Fibroblast of skin of scalp (primary cell): ENCODE results near the gene TMEM198.

ENCODE experiments used
- DNase-seq: peaks from one replicate; pipeline ENCODE4 v3.0.0-alpha.2; 2013

TMEM198 gene

DNA sequence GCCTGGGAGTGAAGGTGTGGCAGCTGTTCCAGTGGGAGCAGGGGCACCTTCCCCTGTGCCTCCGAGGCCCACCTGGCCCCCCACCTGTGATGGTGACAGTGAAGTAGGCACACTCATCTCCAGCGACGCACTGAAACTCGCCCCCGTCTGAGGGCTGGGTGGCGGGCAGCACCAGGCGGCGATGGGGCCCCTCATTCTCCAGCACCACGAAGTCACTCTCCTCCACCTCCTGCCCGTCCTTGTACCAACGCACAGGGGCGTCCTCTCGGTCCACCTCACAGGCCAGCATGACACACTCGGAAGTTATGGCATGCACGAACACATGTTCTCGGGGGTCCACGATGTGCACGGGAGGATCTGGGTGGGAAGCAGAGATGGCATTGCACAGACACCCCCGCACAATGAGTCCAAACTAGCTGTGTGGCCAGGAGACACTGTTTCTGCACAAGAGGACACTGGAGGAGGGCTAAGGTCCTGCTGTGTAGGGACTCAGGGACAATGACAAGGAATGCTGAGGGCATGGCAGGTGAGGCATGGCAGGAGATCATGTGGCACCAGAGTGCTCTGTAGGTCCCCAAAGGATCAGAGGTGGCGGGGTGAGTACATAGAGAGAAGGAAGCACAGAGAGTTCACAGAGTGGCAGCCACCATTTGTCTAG, 19.6 kb downstream of the TMEM198 start:
- no peak for DNase-seq

DNA sequence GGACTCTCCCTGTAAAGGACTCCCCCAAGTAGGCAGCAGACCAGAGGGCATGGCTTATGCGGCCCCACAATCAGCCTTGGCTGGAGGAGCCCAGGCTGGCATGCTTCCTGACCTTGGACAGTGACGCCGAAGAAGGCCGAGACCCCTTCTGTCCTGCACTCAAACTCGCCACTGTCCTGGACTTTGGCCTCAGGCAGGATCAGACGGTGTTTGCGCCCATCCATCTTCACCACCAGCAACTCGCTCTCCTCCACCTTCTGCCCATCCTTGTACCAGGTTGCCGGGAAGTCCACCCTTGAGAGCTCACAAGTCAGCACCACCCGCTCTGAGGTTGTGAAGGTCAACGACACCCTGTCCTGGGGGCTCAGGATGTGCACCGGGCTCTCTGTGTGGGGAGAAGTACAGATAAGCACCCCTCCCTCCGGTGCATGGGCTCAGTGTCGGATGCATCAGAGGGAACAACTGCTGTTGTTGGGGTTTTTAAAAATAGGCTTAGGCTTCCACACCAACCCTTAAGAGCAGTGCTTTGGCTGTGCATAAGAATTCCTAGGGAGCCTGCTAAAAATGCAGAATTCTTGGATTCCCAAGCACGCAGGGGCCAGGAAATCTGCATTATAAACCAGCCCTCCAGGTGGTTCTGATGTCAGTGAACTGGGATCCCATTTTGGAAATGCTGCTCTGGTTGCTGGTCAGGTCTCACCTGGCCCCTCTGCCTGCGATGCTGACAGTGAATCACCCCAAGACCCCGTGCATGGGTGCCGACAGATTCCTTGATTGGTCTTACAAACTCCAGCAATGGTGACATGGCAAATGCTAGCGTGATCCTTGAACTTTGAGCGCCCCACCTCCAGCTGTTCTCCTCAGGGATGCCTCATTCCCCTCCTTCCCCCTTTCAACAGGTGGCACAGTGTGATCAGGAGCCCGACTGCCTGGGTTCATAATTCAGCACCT, 21.6 kb downstream of the TMEM198 start:
- DNase-seq = no peak

DNA sequence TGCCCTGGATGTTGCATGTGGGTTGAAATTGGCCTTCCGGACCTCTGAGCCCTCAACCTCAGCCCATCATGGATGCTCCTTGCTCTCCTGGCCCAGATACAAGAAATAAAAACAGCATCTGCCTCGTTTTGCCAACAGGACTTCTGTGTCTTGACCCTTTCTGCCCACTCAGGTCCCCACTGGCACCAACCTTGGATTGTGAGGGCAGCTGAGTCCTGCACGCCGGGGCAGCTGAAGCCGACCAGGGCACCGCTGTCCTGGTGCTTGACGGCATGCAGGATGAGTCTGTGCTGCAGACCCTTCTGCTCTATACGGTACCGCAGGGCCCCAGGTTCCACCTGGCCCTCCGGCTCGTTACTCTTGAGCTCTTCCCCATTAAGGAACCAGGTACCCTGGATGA, 22.8 kb downstream of the TMEM198 start:
- no peak for DNase-seq

DNA sequence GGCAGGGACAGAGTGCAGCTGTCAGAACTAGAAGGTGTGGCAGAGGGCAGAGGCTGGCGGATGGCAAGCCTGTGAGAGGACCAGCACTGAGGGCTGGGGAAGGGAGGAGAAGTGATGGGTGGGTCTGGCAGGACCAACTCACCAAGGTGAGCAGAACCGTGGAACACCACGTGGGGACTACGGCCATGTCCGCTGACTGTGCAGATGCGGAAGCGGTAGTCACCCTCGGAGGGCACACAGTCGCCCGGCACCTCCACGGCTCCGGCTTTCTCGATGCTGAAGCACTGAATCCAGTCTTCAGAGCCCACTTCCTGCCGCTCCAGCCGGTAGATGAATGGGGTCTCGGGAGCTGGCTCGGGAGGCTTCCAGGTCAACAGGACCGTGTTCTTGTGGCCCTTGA, 23.3 kb downstream of the TMEM198 start:
- DNase-seq = no peak

DNA sequence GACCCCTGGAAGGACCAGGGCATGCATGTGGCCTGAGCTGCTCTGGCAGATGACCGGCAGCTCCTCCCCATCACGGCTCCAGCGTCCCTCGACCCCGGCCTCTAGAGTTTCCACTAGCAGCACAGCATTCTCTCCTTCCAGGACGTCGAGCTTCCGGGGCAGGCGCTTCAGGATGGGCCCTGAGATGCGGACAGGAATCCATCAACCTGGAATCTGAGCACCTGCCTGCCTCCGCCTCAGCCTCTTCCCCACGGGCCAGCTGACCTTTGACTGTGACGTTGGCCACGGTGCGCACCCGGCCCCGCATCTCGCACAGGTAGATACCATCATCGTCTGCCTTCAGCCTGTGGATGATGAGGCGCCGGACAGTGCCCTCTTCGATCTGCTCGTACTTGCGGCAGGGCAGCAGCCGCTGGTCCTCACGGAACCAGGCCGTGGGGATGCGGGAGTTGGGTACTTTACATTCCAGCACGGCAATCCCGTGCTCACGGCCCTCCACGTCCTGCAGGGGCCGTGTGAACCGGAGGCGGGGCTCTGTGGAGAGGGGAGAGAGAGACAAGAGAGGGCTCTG, 24.0 kb downstream of the TMEM198 start:
- DNase-seq = no peak

DNA sequence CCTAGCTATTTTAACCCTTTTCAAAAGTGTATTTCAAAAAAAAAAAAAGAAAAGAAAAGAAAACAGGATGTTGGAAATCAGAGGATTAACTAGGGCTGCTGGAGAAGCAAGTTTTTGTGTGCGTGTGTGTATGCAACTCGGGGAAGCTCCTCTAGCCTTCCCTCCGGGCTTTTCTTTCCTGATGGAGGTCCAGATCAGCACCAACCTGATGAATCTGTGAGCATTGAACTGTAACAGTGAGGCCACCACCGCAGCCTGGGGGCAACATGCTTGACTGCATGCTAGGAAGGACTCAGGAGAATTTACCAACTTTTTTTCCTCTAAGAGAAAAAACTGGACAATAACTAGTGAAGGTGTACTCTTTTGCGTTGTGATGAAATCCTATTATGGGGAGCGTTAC, 25.2 kb downstream of the TMEM198 start:
- no peak for DNase-seq

DNA sequence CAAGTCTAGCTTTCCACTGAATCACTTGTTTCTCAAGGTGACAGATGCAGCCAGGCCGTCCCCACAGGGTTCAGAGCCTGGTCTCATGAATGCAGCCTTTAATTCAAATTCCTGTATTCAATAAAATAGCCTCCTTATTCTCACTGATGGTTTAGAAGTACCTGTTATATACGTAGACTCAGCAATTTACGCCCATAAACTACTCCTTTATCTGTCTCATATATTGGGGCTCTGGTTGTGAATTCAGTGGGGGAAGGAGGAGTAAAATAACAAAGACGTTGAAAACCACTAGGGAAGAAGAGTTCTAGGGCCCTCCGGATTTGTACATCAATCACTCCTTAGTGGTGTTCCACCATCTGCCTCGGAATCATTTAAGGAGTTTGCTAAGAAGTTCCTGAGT, 25.8 kb downstream of the TMEM198 start:
- DNase-seq = no peak

DNA sequence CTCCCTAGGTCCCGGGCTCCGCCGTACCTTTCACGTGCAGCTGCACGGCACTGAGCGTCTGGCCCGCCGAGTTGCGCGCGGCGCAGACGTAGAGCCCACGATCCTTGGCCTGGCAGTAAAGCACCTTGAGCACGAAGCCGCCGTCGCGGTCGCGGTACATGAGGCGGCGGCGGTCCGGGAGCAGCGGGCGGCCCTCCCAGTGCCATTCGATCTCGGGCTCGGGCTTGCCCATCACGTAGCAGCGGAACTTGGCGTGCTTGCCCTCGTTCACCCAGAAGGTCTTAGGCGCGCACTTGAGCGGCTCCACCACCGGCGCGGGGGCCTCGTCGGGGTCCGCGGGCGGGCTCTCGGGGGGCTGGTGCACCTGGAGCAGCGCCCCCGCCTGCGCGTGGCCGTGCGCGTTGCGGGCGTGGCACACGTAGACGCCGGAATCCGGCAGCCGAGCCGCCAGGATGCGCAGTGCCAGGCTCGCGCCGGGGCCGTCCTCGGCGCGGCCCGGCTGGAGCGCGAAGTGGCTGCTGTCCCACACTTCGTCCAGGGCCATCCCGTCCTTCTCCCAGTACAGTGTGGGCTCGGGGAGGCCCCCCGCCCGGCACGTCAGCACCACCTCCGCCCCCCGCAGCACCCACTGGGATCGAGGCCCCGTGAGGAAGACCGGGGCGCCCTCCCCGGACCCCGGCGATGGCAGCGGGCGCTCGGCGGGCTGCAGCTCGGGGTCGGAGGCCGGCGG, 26.5 kb downstream of the TMEM198 start:
- peak; percentile 33 for DNase-seq

DNA sequence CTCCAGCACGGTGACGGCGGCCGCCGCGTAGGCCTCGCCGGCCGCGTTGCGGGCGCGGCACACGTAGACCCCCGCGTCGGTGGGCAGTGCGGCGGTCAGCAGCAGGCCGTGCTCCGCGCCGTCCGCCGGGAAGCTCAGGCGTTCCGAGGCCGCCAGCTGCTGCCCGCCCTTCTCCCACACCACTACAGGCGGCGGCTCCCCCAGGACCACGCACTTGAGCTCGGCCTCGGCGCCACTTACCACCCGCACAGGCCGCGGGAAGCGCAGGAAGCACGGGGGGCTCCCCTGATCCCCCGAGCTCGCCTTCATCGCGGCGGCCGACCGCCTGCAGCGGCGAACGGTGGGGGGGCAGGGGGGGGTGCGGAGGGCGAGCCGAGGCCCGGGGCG, 27.1 kb downstream of the TMEM198 start:
- no peak for DNase-seq

DNA sequence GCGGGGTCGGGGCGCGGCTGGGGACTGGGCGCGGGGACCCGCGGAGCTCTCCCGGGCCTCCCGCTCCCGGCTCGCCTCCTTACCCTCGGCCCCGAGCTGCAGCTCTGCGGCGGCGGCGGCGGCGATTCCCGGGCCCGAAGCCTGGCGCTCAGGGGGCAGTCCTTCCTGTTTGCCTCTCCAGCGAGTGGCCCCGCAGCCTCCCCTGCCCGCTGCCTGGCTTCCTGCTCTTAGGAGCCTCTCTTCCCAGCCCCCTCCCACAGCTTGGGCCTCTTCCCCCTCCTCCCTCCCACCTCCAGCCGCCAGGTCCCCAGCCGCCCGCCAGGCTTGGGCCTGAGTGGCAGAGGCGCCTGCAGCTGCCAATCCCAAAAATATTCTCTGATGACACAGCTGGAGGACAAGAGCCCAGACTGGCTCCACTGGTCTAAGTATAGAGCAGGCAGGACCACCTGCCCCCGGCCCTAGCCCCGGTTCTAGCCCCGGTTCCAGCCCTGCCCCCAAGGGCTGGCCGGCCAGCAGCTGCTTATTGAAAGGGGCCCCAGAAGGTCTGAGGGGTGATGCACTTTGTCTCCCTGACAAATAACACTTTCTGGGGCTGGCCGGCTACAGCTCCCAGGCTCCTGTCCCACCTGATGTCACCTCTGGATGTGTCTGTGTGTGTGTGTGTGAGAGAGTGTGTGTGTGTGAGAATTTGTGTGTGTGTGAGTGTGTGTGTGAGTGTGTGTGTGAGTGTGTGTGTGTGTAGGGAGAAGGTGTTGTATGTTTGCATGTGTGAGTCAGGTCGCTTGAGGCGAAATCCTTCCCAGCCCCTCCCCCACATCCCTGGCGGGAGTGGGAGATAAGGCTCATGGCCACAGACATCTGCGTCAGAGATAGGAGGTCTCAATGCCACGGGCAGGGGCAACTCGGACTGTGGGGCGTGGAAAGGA, 27.7 kb downstream of the TMEM198 start, which contains the start of gene OBSL1:
OBSL1 (minus strand) TSS at position 229 of the 926 bp plus-strand sequence. CDS start 307 bp downstream, outside the sequence.
- peak; percentile 82 for DNase-seq

DNA sequence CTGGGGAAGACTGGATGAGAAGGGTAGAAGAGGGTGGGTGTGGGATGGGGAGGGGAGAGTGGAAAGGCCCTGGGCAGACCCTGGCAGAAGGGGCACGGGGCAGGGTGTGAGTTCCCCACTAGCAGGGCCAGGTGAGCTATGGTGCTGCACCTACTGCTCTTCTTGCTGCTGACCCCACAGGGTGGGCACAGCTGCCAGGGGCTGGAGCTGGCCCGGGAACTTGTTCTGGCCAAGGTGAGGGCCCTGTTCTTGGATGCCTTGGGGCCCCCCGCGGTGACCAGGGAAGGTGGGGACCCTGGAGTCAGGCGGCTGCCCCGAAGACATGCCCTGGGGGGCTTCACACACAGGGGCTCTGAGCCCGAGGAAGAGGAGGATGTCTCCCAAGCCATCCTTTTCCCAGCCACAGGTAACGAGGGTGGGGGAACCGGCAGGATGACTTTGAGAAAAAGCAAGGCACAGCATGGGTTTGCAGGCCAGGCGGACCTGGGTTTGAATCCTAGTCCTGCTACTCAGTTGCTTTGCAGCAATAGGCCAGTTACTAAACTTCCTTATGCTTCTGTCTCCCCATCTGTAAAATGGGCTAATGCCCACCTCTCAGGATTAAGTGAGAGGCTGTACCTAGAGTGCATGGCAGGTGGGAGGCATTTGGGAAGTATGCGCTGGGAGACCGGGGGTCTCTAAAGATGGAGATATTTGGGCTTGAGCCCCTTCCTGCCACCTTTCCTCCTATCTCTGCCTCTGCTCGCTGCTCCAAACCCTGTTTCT, 28.6 kb downstream of the TMEM198 start, which contains the start of gene INHA:
INHA (plus strand) TSS at position 74 of the 765 bp plus-strand sequence; CDS start at position 139, 65 bp downstream.
- no peak for DNase-seq

DNA sequence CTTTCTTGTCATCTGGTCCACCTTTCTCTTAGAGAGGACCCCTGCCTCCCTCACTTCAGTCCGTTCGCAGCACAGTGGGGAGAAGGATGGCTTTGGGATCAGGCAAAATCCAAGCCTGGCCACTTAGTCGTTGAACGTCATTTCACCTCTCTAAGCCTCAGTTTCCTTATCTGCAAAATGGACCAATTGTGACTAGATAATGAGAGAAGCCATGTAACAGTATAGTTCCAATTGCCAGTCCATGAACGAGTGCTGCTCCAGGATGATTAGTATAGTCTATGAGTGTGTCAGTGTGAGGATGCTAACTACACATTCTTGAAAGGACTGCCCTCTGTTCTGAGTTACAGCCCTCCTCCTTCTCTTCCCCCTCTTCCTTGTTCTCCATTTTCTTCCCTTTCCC, 29.3 kb downstream of the TMEM198 start:
- no peak for DNase-seq

DNA sequence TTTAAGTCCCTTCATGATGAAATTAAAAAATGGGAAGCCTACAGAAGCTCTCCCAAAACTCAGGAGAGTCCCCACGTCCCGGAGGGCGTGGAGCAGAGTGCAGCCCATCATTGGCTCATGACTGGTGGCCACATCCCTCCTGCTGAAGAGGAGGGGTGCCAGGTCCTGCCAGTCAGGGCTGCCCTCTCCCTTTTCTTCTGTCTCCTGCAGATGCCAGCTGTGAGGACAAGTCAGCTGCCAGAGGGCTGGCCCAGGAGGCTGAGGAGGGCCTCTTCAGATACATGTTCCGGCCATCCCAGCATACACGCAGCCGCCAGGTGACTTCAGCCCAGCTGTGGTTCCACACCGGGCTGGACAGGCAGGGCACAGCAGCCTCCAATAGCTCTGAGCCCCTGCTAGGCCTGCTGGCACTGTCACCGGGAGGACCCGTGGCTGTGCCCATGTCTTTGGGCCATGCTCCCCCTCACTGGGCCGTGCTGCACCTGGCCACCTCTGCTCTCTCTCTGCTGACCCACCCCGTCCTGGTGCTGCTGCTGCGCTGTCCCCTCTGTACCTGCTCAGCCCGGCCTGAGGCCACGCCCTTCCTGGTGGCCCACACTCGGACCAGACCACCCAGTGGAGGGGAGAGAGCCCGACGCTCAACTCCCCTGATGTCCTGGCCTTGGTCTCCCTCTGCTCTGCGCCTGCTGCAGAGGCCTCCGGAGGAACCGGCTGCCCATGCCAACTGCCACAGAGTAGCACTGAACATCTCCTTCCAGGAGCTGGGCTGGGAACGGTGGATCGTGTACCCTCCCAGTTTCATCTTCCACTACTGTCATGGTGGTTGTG, 30.9 kb downstream of the TMEM198 start:
- DNase-seq = no peak

DNA sequence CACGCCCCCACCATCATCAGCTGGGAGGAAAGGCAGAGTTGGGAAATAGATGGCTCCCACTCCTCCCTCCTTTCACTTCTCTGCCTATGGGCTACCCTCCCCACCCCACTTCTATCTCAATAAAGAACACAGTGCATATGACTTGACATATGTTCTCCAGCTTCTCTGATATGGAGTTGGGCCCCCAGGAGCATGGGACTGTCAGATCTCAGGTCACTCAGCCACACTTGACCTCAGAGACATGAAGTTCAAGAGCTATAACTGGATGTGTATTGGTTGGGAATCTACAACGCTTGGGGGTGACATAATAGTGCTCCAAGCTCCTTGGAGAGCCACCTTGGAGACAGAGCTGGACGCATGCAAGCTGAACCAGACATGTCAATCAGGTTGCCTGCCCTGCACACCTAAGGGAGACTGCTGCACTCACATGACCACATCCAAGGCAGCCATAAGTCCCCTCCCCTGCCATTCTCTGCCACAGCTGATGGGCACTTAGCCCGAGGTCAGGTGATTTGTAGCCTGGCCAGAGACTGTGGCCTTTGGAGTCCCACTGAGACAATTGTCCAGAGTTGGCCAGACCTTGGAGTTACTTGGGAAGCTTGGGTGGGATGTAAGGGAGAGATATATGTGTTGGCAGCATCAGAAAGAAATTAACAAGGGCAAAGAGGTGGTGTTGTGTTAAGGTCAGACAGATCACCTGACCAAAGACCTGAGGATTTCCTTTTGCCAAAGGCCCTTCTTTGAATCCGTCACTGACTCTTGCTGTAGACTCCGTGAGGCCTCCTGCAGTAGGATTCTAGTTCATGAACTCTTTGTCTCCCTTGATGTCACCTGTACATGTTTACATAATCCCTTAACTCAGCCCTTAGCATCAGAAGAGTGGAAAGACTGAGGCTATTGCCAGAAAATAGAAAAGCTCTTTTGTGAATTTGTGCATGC, 32.0 kb downstream of the TMEM198 start:
- DNase-seq = no peak

DNA sequence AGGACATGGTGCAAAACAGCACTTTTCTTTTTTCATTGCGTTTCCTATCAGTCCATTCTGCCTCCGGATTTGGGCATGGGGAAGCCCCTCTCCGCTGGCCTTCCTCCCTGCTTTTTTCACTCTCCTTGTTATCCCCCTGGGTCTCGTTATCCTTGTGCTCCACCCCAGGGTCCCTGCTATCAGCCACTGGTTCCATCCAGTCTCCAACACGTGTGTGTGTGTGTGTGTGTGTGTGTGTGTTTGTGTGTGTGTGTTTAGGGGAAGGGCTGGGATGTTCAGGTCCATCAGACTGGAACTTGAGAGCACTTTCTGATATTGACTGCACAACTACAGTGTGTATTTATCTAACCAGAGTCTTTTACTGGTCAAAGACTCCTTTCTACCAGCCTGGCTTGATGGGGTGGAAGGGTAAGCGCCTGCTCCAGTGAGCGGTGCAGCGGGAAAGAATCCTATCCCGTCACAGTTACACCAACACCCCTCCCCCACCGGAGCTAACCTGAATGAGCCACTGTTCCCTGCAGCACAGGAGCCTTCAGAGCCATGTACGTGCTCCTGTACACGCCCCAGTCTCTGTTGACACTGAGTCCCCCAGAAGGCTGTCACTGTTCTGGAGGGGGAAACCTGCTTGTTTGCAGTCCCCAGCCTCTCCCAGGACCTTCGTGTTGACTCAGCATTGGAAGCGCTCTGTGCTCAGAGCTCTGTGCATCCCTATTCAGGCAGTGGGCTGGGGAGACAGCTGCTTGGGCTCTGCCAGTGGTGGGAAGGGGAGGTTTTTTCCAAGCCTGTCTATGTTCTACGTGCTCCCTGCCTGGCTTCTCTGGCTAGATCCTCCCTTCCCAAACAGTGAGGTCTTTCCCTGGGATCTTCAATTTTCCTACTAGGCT, 32.9 kb downstream of the TMEM198 start:
- no peak for DNase-seq

DNA sequence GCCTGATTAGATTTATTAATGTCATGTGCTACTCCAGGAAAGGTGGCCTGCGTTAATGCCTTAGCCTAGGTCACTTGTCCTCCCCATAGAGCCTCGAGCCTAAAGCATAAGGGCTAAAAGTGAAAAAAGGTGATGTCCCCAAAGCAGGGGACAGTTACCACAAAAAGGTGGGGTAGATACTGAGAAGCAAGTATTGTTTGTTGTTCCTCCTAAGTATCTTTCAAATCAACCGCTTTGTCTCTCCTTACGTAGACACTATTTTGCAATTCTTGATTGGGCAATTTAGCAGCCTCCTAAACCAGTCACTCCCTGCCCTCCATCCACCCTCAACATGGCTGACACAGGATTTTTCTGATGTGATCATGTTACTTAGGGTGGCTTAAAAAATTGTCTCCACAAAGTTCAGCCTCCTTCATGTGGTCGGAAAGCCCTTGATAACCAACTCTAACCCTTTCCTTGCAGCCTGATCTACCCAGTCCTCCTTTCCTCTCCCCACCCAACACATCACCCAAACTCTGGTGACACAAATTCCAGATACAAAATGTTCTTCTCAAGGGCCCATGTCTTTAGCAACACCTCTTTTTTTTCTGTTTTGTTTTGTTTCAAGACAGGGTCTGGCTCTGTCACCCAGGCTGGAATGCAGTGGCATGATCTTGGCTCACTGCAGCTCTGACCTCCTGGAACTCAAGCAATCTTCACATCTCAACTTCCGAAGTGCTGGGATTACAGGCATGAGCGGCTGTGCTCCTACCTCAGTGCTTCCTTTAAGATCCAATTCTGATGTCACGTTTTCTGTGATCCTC, 35.2 kb downstream of the TMEM198 start:
- no peak for DNase-seq

DNA sequence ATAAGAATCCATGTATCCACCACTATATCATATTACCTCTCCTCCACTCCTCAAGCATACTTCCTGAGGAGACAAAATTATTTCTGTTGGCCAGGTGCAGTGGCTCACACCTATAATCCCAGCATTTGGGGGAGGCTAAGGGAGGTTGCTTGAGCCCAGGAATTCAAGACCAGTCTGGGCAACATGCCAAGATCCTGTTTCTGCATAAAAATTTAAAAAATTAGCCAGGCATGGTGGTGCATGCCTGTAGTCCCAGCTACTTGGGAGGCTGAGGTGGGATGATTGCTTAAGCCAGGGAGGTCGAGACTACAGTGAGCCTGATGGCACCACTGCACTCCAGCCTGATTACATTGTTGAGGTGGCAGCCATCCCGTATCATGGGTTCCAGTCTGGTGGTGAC, 37.5 kb downstream of the TMEM198 start:
- no peak for DNase-seq
